CD4-positive, CD25-positive, alpha-beta regulatory T cell (primary cell): ENCODE results near the gene ROBO2. TPM values are rescaled to one million over a fixed set of nuclear protein-coding genes. Genes with fewer than 3 reads are reported as not detected.
A peak's percentile ranks its signal among the peaks of the same experiment; 100 is the strongest.

Source experiments
- ATAC-seq, 2 donors: fragments of 150-1000 bp; cut with Tn5 transposase; one replicate each; pipeline ENCODE4 v1.10.0; 2021; ENCODE audit warnings: low read depth in 2 of 2, moderate number of reproducible peaks in 2 of 2, moderate library complexity in 1 of 2
- DNase-seq, 3 donors: peaks; one replicate each; pipeline versions ENCODE4 v3.0.0 to v3.0.0-alpha.2; 2012 to 2022; ENCODE audit warnings: mixed read lengths in 1 of 3
- H3K27ac ChIP-seq: one replicate; pipeline ENCODE4 v1.7.0; 2013; ENCODE audit warnings: mild to moderate bottlenecking, low read length; ENCODE audit not compliant: insufficient read depth, poor library complexity, severe bottlenecking
- H3K27me3 ChIP-seq: one replicate; pipeline ENCODE4 v1.7.0; 2013; ENCODE audit warnings: low read length; ENCODE audit not compliant: control insufficient read depth, insufficient read depth
- H3K36me3 ChIP-seq: one replicate; pipeline ENCODE4 v1.7.0; 2013; ENCODE audit warnings: mild to moderate bottlenecking, low read length, moderate library complexity; ENCODE audit not compliant: control insufficient read depth, insufficient read depth
- H3K4me1 ChIP-seq: 2 replicates; pipeline ENCODE4 v1.7.0; 2013; ENCODE audit warnings: mild to moderate bottlenecking, low read length; ENCODE audit not compliant: insufficient read depth, control insufficient read depth, poor library complexity, severe bottlenecking
- H3K4me3 ChIP-seq: one replicate; pipeline ENCODE4 v1.7.0; 2013; ENCODE audit warnings: low read depth, mild to moderate bottlenecking, low read length, moderate library complexity
- H3K9me3 ChIP-seq, 2 experiments: 1 replicate in 1 of 2; 2 replicates in 1 of 2; pipeline ENCODE4 v1.7.0; 2013; ENCODE audit warnings: low read length in 2 of 2, mild to moderate bottlenecking in 1 of 2, moderate library complexity in 1 of 2; ENCODE audit not compliant: control insufficient read depth in 2 of 2
- H3K27ac Mint-ChIP-seq, 3 donors: one replicate each; pipeline ENCODE4 v1.8.0; 2020 to 2022; ENCODE audit warnings: mild to moderate bottlenecking in 3 of 3, mixed read lengths in 3 of 3, moderate library complexity in 2 of 3
- H3K27me3 Mint-ChIP-seq: one replicate; pipeline ENCODE4 v1.8.0; 2022; ENCODE audit warnings: mild to moderate bottlenecking, mixed read lengths
- H3K36me3 Mint-ChIP-seq: one replicate; pipeline ENCODE4 v1.8.0; 2020; ENCODE audit warnings: mixed read lengths
- H3K4me1 Mint-ChIP-seq, 4 donors: one replicate each; pipeline ENCODE4 v1.8.0; 2020 to 2022; ENCODE audit warnings: mixed read lengths in 4 of 4, mild to moderate bottlenecking in 1 of 4
- H3K4me3 Mint-ChIP-seq, 4 donors: one replicate each; pipeline ENCODE4 v1.8.0; 2020 to 2022; ENCODE audit warnings: mild to moderate bottlenecking in 4 of 4, mixed read lengths in 4 of 4, moderate library complexity in 3 of 4
- H3K9me3 Mint-ChIP-seq, 7 donors: one replicate each; pipeline ENCODE4 v1.8.0; 2020 to 2022; ENCODE audit warnings: mixed read lengths in 7 of 7, mild to moderate bottlenecking in 3 of 7, moderate library complexity in 2 of 7
- polyA plus RNA-seq, 4 donors: library from polyadenylated mRNA; unstranded; fragments of 300-500 nt; fragmentation: Illumina TruSeq; gene quantifications; one replicate each; pipeline ENCODE4 v1.2.3, GENCODE V29; 2021
- total RNA-seq: library from RNA; stranded (reverse); gene quantifications from one replicate; pipeline ENCODE4 v1.2.3, GENCODE V29; 2022

The ROBO2 gene
- total and polyA plus RNA-seq, 5 donors from 2014 or later, result not detected

- no peaks in the 10 kb centered on the region for H3K36me3 Mint-ChIP-seq
- Histone ChIP-seq H3K4me1 (no peaks in the 10 kb centered on the region), H3K36me3 (no peaks in the 10 kb centered on the region)
Observed at GRCh38 chr3:77186319-77186718, 146.4 kb downstream of the ROBO2 start.

DNA sequence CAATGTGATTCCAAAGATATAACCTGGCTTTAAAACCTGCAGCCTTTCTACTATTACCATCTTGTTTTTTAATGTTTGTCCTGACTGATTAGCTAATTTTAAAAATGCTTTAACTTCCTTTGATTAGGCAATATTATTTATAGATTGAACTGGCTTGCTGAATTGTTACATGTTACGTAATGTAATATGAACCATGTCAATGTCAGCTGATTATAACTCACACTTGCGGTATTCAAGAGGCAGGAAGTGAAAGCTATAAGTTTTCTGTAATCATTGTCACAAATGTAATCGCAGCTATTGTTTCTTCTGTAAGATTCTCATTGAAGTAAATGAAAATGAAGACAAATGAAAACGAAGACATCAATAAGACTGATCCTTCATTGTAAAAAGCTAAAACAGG, 146.8 kb downstream of the ROBO2 start:
- H3K27me3 ChIP-seq, result no peaks in the 10 kb centered on the region
- DNase-seq, result no peak
- H3K4me1 ChIP-seq, result no peaks in the 10 kb centered on the region
- Mint-ChIP-seq H3K27ac (no peak overlapping the region), H3K36me3 (no peaks in the 10 kb centered on the region), H3K27me3 (no peaks in the 10 kb centered on the region), H3K9me3 (peaks cover 0 to 41% (median 5%) of the 10 kb centered on the region in 7 donors), H3K4me1 (no peaks in the 10 kb centered on the region), H3K4me3 (peak overlapping the region in 1 of 4 donors; percentile 32)
- no peak overlapping the region for H3K27ac ChIP-seq
- H3K9me3 ChIP-seq, result peaks cover 0 to 3% of the 10 kb centered on the region in 2 experiments
- ATAC-seq, result no peak
- H3K4me3 ChIP-seq, result no peak overlapping the region
- H3K36me3 ChIP-seq, result no peaks in the 10 kb centered on the region

More at GRCh38 chr3:77186319-77186718, 146.4 kb downstream of the ROBO2 start:
- Histone ChIP-seq H3K27me3 (no peaks in the 10 kb centered on the region), H3K27ac (no peak overlapping the region), H3K4me3 (no peak overlapping the region), H3K9me3 (peaks cover under 1 to 3% of the 10 kb centered on the region in 2 experiments)
- DNase-seq, result no peak
- Mint-ChIP-seq H3K4me3 (no peak overlapping the region), H3K27ac (no peak overlapping the region), H3K4me1 (no peaks in the 10 kb centered on the region), H3K9me3 (peaks cover 0 to 41% (median 5%) of the 10 kb centered on the region in 7 donors), H3K27me3 (no peaks in the 10 kb centered on the region)
- no peak for ATAC-seq

DNA sequence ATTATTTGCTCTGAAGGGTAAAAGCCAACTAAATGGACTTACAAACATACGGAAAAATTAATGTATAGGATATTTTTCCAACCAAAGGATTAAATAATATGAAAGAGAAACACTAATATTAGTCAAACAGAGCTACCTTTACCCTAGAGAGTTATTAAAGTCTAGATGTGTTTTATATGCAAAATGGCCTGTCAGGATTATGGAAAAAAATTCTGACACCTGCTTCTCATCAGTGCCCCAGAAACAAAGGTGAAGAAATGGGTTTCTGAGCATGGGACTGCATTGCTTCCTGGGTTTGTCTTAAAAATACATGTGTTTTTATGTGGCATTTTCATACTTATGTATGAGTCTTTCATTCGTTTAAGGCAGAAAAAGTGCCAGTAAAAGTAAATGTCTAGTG, 148.3 kb downstream of the ROBO2 start:
- peaks cover 0 to 37% (median 7%) of the 10 kb centered on the region in 7 donors for H3K9me3 Mint-ChIP-seq
- H3K4me1 Mint-ChIP-seq, result no peaks in the 10 kb centered on the region
- no peak overlapping the region for H3K27ac Mint-ChIP-seq
- no peaks in the 10 kb centered on the region for H3K36me3 Mint-ChIP-seq
- H3K4me3 ChIP-seq, result no peak overlapping the region
- peaks cover 0 to 3% of the 10 kb centered on the region in 2 experiments for H3K9me3 ChIP-seq
- DNase-seq (no peak), ATAC-seq (no peak)
- no peaks in the 10 kb centered on the region for H3K27me3 ChIP-seq
- no peaks in the 10 kb centered on the region for H3K27me3 Mint-ChIP-seq
- H3K36me3 ChIP-seq, result no peaks in the 10 kb centered on the region
- H3K27ac ChIP-seq, result no peak overlapping the region
- H3K4me3 Mint-ChIP-seq, result no peak overlapping the region
- H3K4me1 ChIP-seq, result no peaks in the 10 kb centered on the region

DNA sequence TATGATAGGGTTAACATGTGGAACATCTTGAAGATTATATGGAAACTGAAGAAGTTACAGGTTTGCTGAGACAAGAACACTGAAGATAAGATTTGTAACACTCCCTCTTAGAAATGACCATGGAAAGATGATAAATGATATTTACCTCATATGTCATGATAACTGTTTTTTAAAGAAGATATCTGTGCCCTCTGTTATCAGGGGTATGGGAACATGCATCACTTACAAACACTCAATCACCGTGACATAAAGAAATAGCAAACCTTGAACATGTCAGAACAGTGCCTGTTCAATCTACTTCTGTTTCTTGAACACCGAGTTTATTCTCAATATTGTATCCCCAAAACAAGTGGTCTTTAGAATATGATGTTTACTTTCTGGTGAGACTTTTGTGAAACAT, 149.4 kb downstream of the ROBO2 start:
- Histone ChIP-seq H3K27me3 (no peaks in the 10 kb centered on the region), H3K9me3 (peaks cover 0 to 3% of the 10 kb centered on the region in 2 experiments), H3K4me1 (no peaks in the 10 kb centered on the region), H3K36me3 (no peaks in the 10 kb centered on the region), H3K4me3 (no peak overlapping the region), H3K27ac (no peak overlapping the region)
- Mint-ChIP-seq H3K27me3 (no peaks in the 10 kb centered on the region), H3K4me1 (no peaks in the 10 kb centered on the region), H3K36me3 (no peaks in the 10 kb centered on the region), H3K27ac (no peak overlapping the region), H3K4me3 (no peak overlapping the region), H3K9me3 (peaks cover 2 to 34% (median 7%) of the 10 kb centered on the region in 7 donors)
- ATAC-seq (no peak), DNase-seq (no peak)

GRCh38 chr3:77189684-77190083, 149.8 kb downstream of the ROBO2 start:
- no peak overlapping the region for H3K4me3 Mint-ChIP-seq
- H3K27me3 ChIP-seq, result no peaks in the 10 kb centered on the region
- H3K27ac Mint-ChIP-seq, result no peak overlapping the region
- H3K4me1 Mint-ChIP-seq, result no peaks in the 10 kb centered on the region
- no peaks in the 10 kb centered on the region for H3K36me3 Mint-ChIP-seq
- H3K27me3 Mint-ChIP-seq, result no peaks in the 10 kb centered on the region
- H3K9me3 Mint-ChIP-seq, result peaks cover 2 to 32% (median 7%) of the 10 kb centered on the region in 7 donors
- no peak overlapping the region for H3K27ac ChIP-seq
- peaks cover 0 to 3% of the 10 kb centered on the region in 2 experiments for H3K9me3 ChIP-seq
- H3K36me3 ChIP-seq, result no peaks in the 10 kb centered on the region
- no peaks in the 10 kb centered on the region for H3K4me1 ChIP-seq
- ATAC-seq, result no peak
- H3K4me3 ChIP-seq, result no peak overlapping the region
- no peak for DNase-seq

DNA sequence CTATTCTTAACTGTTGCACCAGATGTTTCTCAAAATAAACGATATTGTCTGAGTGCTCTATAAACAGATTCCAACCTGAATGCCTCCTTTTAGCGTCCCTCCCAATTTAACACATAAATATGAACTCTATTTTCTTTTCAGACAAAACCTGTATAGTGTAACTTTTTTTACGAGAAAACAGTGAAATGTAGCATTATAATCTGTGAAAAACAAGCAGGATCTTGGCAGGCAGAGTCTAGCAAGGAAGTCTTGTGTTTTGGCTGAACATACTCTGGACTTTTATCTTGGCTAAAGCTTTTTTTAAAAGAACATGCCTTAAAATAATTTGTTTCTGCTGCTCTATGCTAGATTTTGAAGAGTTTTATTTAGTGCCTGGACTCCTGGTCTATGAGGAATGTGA, 150.5 kb downstream of the ROBO2 start:
- peaks cover 0 to 25% (median 4%) of the 10 kb centered on the region in 7 donors for H3K9me3 Mint-ChIP-seq
- no peak overlapping the region for H3K27ac Mint-ChIP-seq
- H3K4me1 Mint-ChIP-seq, result no peaks in the 10 kb centered on the region
- H3K9me3 ChIP-seq, result peaks cover 0 to 3% of the 10 kb centered on the region in 2 experiments
- H3K27me3 ChIP-seq, result no peaks in the 10 kb centered on the region
- H3K4me3 Mint-ChIP-seq, result no peak overlapping the region
- ATAC-seq, result no peak
- H3K4me3 ChIP-seq, result no peak overlapping the region
- H3K27ac ChIP-seq, result no peak overlapping the region
- DNase-seq, result no peak
- no peaks in the 10 kb centered on the region for H3K4me1 ChIP-seq
- H3K27me3 Mint-ChIP-seq, result no peaks in the 10 kb centered on the region
- no peaks in the 10 kb centered on the region for H3K36me3 ChIP-seq
- H3K36me3 Mint-ChIP-seq, result no peaks in the 10 kb centered on the region

DNA sequence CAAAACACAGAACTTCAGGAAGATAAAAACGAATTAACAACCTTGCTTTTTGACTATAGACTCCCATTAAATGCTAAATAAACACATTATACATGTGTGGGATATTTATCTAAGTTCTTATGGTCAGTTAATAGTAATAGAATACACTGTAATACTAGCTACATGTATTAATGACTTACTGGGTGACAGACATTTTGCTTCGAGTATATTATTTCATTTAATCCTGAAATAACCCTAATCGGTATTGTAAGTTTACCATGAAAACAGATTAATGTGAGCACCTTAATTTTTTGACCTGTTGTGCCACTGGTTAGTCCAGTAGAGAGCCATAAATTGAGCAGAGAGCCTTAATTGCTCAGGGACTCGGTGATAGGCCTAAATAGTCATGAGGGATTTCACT, 151.1 kb downstream of the ROBO2 start:
- Histone ChIP-seq H3K9me3 (peaks cover 0 to 3% of the 10 kb centered on the region in 2 experiments), H3K36me3 (no peaks in the 10 kb centered on the region), H3K27me3 (no peaks in the 10 kb centered on the region), H3K4me3 (no peak overlapping the region), H3K27ac (no peak overlapping the region), H3K4me1 (no peaks in the 10 kb centered on the region)
- DNase-seq, result no peak
- Mint-ChIP-seq H3K27ac (no peak overlapping the region), H3K9me3 (peaks cover 0 to 20% (median 4%) of the 10 kb centered on the region in 7 donors), H3K4me1 (no peaks in the 10 kb centered on the region), H3K4me3 (no peak overlapping the region), H3K36me3 (no peaks in the 10 kb centered on the region), H3K27me3 (no peaks in the 10 kb centered on the region)
- ATAC-seq, result no peak

GRCh38 chr3:77191640-77192039, 151.7 kb downstream of the ROBO2 start:
- no peak for ATAC-seq
- no peak overlapping the region for H3K4me3 ChIP-seq
- H3K9me3 Mint-ChIP-seq, result peaks cover 0 to 20% (median 5%) of the 10 kb centered on the region in 7 donors

More at GRCh38 chr3:77191640-77192039, 151.7 kb downstream of the ROBO2 start:
- Mint-ChIP-seq H3K4me1 (no peaks in the 10 kb centered on the region), H3K36me3 (no peaks in the 10 kb centered on the region), H3K27ac (no peak overlapping the region), H3K4me3 (no peak overlapping the region), H3K27me3 (no peaks in the 10 kb centered on the region)
- Histone ChIP-seq H3K27ac (no peak overlapping the region), H3K9me3 (peaks cover 2 to 3% of the 10 kb centered on the region in 2 experiments), H3K27me3 (no peaks in the 10 kb centered on the region), H3K4me1 (no peaks in the 10 kb centered on the region), H3K36me3 (no peaks in the 10 kb centered on the region)
- DNase-seq, result no peak
